ENCODE data around the gene MYO1D. TPM values are rescaled to one million over a fixed set of nuclear protein-coding genes. Genes with fewer than 3 reads are reported as not detected.
"Not testable (repeated sequence)": the region's sequence is repeated elsewhere in the genome, so short reads cannot be mapped to it uniquely, and the experiment has no call there.

The MYO1D gene
- total RNA-seq, 6 donors from 2014 or later = 63.0 to 139 (median 91.9) TPM

- no peak overlapping the region for H3K4me3 ChIP-seq
- H3K9me3 ChIP-seq = no peaks in the 10 kb centered on the region
- H3K27me3 ChIP-seq = no peaks in the 10 kb centered on the region
- 86 to 94% methylated on average over 1 of the region's 1 CpG for WGBS, 2 donors
- H3K4me1 ChIP-seq = no peaks in the 10 kb centered on the region
- H3K36me3 ChIP-seq = peaks cover 0 to 10% (median 0%) of the 10 kb centered on the region in 4 donors
- ATAC-seq (ENCODE audit: low FRiP score in 2 of 2) = no peak
- TF ChIP-seq EP300 (IDR thresholded peaks at IDR 0.05) (no peak), POLR2A (IDR thresholded peaks at IDR 0.05) (no peak)
- H3K27ac ChIP-seq = no peak overlapping the region
- no peak for DNase-seq
Measured at GRCh38 chr17:32719689-32720088, 157.2 kb downstream of the MYO1D start.

DNA sequence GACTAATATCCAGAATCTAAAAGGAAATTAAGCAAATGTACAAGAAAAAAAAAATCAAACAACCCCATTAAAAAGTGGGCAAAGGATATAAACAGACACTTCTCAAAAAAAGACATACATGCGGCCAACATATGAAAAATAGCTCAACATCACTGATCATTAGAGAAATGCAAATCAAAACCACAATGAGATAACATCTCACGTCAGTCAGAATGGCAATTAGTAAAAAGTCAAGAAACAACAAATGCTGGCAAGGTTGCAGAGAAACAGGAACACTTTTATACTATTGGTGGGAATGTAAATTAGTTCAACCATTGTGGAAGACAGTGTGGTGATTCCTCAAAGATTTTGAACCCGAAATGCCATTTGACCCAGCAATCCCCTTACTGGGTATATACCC lies 162.0 kb downstream of the MYO1D start:
- not testable (repeated sequence) for H3K36me3 ChIP-seq; H3K9me3 ChIP-seq; H3K4me1 ChIP-seq; H3K27ac ChIP-seq; H3K4me3 ChIP-seq; H3K27me3 ChIP-seq; DNase-seq; ATAC-seq (ENCODE audit: low FRiP score in 2 of 2)
- WGBS, 2 donors = 87 to 91% methylated on average over 3 of the region's 3 CpGs

GRCh38 chr17:32714206-32714605 lies 162.7 kb downstream of the MYO1D start:
- not testable (repeated sequence) for H3K4me1 ChIP-seq

DNA sequence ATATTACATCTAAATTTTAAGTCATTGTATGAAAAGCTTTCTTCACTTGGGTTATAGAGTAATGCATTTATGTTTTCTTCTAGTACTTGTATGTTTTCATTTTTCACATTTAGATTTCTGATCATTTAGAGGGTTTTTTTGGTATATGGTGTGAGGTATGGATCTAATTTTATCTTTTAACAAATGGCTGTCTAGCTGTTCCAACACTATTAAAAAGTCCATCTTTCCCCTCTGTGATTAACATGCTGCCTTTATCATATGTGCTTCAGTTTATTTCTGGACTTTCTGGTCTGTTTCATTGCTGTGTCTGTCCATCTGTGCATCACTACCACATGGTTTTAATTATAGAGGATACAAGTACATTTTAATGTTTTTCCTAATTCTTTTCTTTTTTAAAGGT lies 163.8 kb downstream of the MYO1D start:
- DNase-seq (no peak), ATAC-seq (ENCODE audit: low FRiP score in 2 of 2) (no peak)
- Histone ChIP-seq H3K27me3 (no peaks in the 10 kb centered on the region), H3K27ac (no peak overlapping the region), H3K4me3 (no peak overlapping the region), H3K4me1 (no peaks in the 10 kb centered on the region), H3K36me3 (peaks cover 0 to 10% (median 0%) of the 10 kb centered on the region in 4 donors), H3K9me3 (no peaks in the 10 kb centered on the region)
- TF ChIP-seq POLR2A (IDR thresholded peaks at IDR 0.05) = no peak
- TF ChIP-seq POLR2AphosphoS5 (IDR thresholded peaks at IDR 0.05) = no peak
- no peak for TF ChIP-seq CTCF (IDR thresholded peaks at IDR 0.05)
- TF ChIP-seq EP300 (IDR thresholded peaks at IDR 0.05) = no peak

More at GRCh38 chr17:32714206-32714605, 162.7 kb downstream of the MYO1D start:
- not testable (repeated sequence) for H3K4me3 ChIP-seq; H3K27me3 ChIP-seq; DNase-seq; H3K27ac ChIP-seq; ATAC-seq (ENCODE audit: low FRiP score in 2 of 2); H3K9me3 ChIP-seq; H3K36me3 ChIP-seq
- 98% methylated on average over 3 of the region's 3 CpGs for WGBS, 2 donors

GRCh38 chr17:32709562-32709961 lies 167.4 kb downstream of the MYO1D start:
- DNase-seq = no peak
- no peak for ATAC-seq (ENCODE audit: low FRiP score in 2 of 2)
- no peaks in the 10 kb centered on the region for H3K4me1 ChIP-seq
- no peaks in the 10 kb centered on the region for H3K27me3 ChIP-seq
- TF ChIP-seq POLR2A (IDR thresholded peaks at IDR 0.05) (no peak), EP300 (IDR thresholded peaks at IDR 0.05) (no peak), POLR2AphosphoS5 (IDR thresholded peaks at IDR 0.05) (no peak), CTCF (IDR thresholded peaks at IDR 0.05) (no peak)
- no peak overlapping the region for H3K27ac ChIP-seq
- peaks cover 0 to 13% (median 0%) of the 10 kb centered on the region in 4 donors for H3K36me3 ChIP-seq
- H3K4me3 ChIP-seq = no peak overlapping the region
- H3K9me3 ChIP-seq = no peaks in the 10 kb centered on the region

DNA sequence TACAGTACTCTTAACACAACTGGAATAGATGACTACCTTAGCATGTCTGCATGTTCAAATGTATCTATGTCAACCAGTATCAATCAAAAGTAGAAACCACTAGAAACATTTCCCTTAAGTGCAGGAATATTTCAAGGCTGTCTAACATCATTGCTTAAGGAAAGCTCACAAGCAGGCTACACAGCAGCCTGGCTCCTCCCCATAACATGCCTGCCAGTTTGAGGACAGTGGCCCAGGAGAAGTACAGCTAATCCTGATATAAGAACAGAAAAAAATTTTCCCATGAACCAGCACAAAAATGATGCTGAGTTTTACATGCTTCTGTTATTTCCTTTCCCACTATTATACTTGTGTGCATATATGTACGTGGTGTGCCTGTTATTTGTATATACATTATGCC lies 175.1 kb downstream of the MYO1D start:
- Histone ChIP-seq H3K27ac (no peak overlapping the region), H3K4me1 (no peaks in the 10 kb centered on the region), H3K4me3 (no peak overlapping the region), H3K36me3 (no peaks in the 10 kb centered on the region), H3K9me3 (no peaks in the 10 kb centered on the region), H3K27me3 (no peaks in the 10 kb centered on the region)
- no peak for DNase-seq
- no peak for ATAC-seq (ENCODE audit: low FRiP score in 2 of 2)
- WGBS, 2 donors = 81 to 91% methylated on average over 1 of the region's 1 CpG
- TF ChIP-seq CTCF (IDR thresholded peaks at IDR 0.05) = no peak
- no peak for TF ChIP-seq POLR2AphosphoS5 (IDR thresholded peaks at IDR 0.05)
- no peak for TF ChIP-seq EP300 (IDR thresholded peaks at IDR 0.05)
- TF ChIP-seq POLR2A (IDR thresholded peaks at IDR 0.05) = no peak
